GM12891 (cell line): ENCODE results near the gene DOCK10.

Experiments
- POLR2A ChIP-seq: IDR thresholded peaks from 2 replicates; pipeline ENCODE4 v1.6.1; 2011; ENCODE audit warnings: low read depth, low read length, control low read depth
- POLR2AphosphoS5 ChIP-seq: IDR thresholded peaks from 2 replicates; pipeline ENCODE4 v1.6.1; 2011; ENCODE audit warnings: low read depth, low read length, control low read depth

GRCh38 chr2:224933431-224933830 lies 108.8 kb downstream of the DOCK10 start:
- TF ChIP-seq POLR2A (no peak), POLR2AphosphoS5 (no peak)
